Measurements from ENCODE around the gene C2orf49.

DNA sequence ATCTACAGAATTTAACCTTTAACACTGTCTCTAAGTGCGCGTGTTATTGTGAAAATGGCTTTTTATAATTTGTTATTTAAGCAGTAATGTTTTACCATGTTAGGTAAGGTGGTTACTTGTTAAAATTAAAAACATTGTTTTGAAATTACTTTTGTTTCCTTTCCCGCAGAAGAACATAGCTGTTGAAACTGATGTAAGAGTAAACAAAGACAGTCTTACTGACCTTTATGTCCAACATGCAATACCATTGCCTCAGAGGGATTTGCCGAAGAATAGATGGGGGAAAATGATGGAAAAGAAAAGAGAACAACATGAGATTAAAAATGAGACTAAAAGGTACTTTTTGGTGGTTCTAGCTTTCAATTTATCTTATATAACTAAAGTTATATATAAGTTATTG, 2.1 kb downstream of the C2orf49 start:
- TF ChIP-seq, protein P1, sequence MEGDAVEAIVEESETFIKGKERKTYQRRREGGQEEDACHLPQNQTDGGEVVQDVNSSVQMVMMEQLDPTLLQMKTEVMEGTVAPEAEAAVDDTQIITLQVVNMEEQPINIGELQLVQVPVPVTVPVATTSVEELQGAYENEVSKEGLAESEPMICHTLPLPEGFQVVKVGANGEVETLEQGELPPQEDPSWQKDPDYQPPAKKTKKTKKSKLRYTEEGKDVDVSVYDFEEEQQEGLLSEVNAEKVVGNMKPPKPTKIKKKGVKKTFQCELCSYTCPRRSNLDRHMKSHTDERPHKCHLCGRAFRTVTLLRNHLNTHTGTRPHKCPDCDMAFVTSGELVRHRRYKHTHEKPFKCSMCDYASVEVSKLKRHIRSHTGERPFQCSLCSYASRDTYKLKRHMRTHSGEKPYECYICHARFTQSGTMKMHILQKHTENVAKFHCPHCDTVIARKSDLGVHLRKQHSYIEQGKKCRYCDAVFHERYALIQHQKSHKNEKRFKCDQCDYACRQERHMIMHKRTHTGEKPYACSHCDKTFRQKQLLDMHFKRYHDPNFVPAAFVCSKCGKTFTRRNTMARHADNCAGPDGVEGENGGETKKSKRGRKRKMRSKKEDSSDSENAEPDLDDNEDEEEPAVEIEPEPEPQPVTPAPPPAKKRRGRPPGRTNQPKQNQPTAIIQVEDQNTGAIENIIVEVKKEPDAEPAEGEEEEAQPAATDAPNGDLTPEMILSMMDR (IDR thresholded peaks at IDR 0.05) = no peak
- TF ChIP-seq POLR2AphosphoS5 (IDR thresholded peaks at IDR 0.05) = no peak

Data from esophagus muscularis mucosa (tissue), 3 donors.